PC-3 (cell line): ENCODE results near the gene LPAR1.

Experiments
- EZH2phosphoT487 ChIP-seq: fragments of 300-600 bp; sonication (generic); IDR thresholded peaks from 2 replicates; pipeline ENCODE4 v1.6.1; 2018; ENCODE audit warnings: mild to moderate bottlenecking, antibody characterized with exemption, low read length, borderline replicate concordance
- TF ChIP-seq, protein P1 (sequence below): fragments of 300-600 bp; sonication (generic); conservative IDR thresholded peaks from 2 replicates; pipeline ENCODE4 v1.5.1; 2017; ENCODE audit warnings: antibody characterized with exemption, low read depth, mild to moderate bottlenecking, low read length

DNA sequence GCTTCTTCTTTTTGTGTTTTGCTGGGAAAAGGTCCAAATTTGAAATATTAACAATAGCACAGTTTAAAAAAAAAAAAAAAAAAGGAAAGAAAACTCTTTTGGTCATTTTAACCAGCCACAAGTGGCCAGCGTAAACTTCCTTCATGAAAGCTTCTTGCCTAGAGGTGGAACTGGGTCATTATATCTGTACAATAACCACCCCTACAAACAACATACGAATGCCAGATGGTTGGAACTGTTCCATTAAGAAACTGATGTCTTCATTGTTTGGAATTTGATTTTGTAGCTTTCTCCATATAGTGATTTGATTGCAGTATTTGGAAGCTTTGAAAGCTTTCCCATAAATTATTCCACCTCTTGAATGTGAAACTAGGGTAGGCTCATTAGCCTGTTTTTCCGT lies 18.3 kb upstream of the LPAR1 start:
- no peak for TF ChIP-seq EZH2phosphoT487
- TF ChIP-seq, protein P1, sequence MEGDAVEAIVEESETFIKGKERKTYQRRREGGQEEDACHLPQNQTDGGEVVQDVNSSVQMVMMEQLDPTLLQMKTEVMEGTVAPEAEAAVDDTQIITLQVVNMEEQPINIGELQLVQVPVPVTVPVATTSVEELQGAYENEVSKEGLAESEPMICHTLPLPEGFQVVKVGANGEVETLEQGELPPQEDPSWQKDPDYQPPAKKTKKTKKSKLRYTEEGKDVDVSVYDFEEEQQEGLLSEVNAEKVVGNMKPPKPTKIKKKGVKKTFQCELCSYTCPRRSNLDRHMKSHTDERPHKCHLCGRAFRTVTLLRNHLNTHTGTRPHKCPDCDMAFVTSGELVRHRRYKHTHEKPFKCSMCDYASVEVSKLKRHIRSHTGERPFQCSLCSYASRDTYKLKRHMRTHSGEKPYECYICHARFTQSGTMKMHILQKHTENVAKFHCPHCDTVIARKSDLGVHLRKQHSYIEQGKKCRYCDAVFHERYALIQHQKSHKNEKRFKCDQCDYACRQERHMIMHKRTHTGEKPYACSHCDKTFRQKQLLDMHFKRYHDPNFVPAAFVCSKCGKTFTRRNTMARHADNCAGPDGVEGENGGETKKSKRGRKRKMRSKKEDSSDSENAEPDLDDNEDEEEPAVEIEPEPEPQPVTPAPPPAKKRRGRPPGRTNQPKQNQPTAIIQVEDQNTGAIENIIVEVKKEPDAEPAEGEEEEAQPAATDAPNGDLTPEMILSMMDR = no peak
